Activated T-helper 1 cell treated with Interleukin-2 at 50 U/mL for 16 hours (primary cell): ENCODE data around the gene FOXP1.

ENCODE experiments used
- DNase-seq: peaks from one replicate; pipeline ENCODE4 v3.0.0-alpha.2; 2020; ENCODE audit warnings: low read depth

The FOXP1 gene

DNA sequence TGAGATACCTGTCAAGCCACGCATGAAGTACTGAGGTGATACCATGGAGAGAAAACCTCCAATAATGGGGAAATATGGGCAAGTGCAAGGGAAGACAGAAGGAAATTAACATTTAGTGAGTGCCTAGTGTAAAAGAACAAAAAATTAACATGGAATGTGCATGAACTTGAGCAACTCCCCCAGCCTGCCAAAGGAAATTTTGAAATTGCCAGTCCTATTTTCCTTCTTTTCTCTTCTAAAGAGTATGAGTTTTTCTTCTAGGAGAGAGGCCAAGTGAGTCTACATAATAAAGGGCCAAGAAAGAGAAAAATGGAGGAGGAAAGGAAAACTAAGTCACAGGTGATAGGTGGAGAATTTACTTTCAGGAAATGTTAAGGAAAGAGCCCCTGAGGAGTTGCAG, 668.7 kb downstream of the FOXP1 start:
- DNase-seq = no peak

DNA sequence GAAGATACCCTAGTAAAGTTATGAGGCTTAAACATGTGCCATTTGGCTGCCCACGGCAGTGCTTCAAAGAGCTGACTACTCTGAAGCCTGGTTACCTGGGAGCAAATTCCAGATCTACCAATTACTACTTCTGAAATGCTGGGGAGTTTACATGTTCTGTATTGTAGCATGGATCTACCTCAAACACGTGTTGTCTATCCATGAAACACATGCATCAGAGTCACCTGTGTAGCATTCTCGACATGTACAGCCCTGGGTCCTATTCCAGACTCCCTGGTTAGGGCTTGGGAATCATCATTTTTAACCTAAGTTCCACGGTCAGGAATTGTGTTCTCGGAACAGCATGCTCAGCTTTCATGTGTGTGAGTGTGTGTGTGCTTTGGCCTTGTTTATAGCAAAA, 671.8 kb downstream of the FOXP1 start:
- no peak for DNase-seq

- no peak for DNase-seq
Measured at GRCh38 chr3:70905491-70905890, 678.0 kb downstream of the FOXP1 start.
